Stimulated activated CD4-positive, alpha-beta T cell treated with anti-CD3 and anti-CD28 coated beads, TNF-alpha, amount 100 ng/mL, for 1 hour (primary cell): ENCODE measurements around the gene LAP3.
A peak's percentile ranks its signal among the peaks of the same experiment; 100 is the strongest.

ENCODE experiments used
- DNase-seq, 3 donors: peaks; one replicate each; pipeline ENCODE4 v3.0.0-alpha.2; 2020; ENCODE audit warnings: low read depth in 3 of 3, low spot score in 1 of 3

The LAP3 gene

GRCh38 chr4:17616283-17616682, 39.3 kb downstream of the LAP3 start:
- DNase-seq = no peak

- DNase-seq = no peak
Measured at GRCh38 chr4:17618926-17619325, 41.9 kb downstream of the LAP3 start.

- no peak for DNase-seq
Measured at GRCh38 chr4:17619416-17620105, 42.6 kb downstream of the LAP3 start.

- no peak for DNase-seq
Measured at GRCh38 chr4:17623451-17624001, 46.5 kb downstream of the LAP3 start.

GRCh38 chr4:17624821-17625220, 47.8 kb downstream of the LAP3 start:
- no peak for DNase-seq

- DNase-seq = no peak
Measured at GRCh38 chr4:17630228-17630627, 53.2 kb downstream of the LAP3 start.

GRCh38 chr4:17633600-17633999, 56.6 kb downstream of the LAP3 start:
- DNase-seq = no peak

- DNase-seq = no peak
Measured at GRCh38 chr4:17635056-17635455, 58.1 kb downstream of the LAP3 start.

GRCh38 chr4:17636341-17636695, 59.3 kb downstream of the LAP3 start:
- no peak for DNase-seq

GRCh38 chr4:17636696-17637622, 60.0 kb downstream of the LAP3 start:
- peak; percentile 24 to 61 (median 42) for DNase-seq

- no peak for DNase-seq
Measured at GRCh38 chr4:17639136-17639535, 62.1 kb downstream of the LAP3 start.

- DNase-seq = no peak
Measured at GRCh38 chr4:17642398-17642783, 65.4 kb downstream of the LAP3 start.

- DNase-seq = no peak
Measured at GRCh38 chr4:17646693-17647092, 69.7 kb downstream of the LAP3 start.

- no peak for DNase-seq
Measured at GRCh38 chr4:17647176-17647806, 70.3 kb downstream of the LAP3 start.

- no peak for DNase-seq
Measured at GRCh38 chr4:17647927-17648326, 70.9 kb downstream of the LAP3 start.

GRCh38 chr4:17650406-17650805, 73.4 kb downstream of the LAP3 start:
- DNase-seq = no peak

GRCh38 chr4:17654701-17655100, 77.7 kb downstream of the LAP3 start:
- no peak for DNase-seq

GRCh38 chr4:17657090-17657489, 80.1 kb downstream of the LAP3 start:
- no peak for DNase-seq
